ENCODE data around the gene TIMM17B. TPM values are rescaled to one million over a fixed set of nuclear protein-coding genes. Genes with fewer than 3 reads are reported as not detected.
A peak's percentile ranks its signal among the peaks of the same experiment; 100 is the strongest.

TIMM17B gene
- total RNA-seq (2014; rRNA removed; shearing (Covaris generic)), result 67.2 and 73.1 TPM in 2 replicates

DNA sequence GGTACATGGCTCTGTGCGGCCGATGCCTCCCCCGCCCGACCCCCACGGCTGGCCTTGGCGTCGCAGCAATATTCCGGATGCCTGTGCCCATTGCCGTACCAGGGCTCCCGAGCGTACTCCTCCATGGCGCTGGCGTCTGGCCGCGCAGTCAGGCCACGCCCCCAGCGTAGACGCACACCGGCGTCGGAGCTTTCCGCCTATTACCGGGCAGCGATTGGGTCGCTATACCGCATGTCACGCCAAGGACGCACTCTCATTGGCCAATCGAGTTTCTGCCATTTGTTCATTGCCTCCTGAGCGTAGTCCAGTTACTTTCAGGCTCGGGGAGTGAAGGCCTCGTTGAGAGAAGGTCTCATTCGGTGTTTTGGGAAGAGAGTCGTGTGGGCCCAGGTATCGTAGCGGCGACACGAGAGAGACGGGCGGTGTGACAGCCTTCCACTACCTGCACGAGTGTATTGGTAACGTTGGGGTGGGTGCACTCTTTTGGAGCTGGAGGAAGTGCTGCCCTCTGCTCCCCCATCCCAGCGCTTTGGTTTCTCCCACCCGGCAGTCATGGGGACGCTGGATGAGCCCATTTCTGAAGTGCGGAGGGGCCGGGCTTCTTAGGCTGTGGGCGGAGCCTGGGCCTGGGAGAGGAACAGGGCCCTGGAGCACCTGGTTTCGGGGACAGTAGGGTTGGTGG is at the start of gene TIMM17B, which contains the start of gene PQBP1:
TSS of gene TIMM17B (minus strand) at position 144 of the 682 bp plus-strand sequence. CDS start at position 125, 19 bp downstream.
TSS of gene PQBP1 (plus strand) at position 306 of the 682 bp plus-strand sequence. CDS start 580 bp downstream, outside the sequence.
- peak; percentile 93 for DNase-seq (ENCODE audit: low spot score)

DNA sequence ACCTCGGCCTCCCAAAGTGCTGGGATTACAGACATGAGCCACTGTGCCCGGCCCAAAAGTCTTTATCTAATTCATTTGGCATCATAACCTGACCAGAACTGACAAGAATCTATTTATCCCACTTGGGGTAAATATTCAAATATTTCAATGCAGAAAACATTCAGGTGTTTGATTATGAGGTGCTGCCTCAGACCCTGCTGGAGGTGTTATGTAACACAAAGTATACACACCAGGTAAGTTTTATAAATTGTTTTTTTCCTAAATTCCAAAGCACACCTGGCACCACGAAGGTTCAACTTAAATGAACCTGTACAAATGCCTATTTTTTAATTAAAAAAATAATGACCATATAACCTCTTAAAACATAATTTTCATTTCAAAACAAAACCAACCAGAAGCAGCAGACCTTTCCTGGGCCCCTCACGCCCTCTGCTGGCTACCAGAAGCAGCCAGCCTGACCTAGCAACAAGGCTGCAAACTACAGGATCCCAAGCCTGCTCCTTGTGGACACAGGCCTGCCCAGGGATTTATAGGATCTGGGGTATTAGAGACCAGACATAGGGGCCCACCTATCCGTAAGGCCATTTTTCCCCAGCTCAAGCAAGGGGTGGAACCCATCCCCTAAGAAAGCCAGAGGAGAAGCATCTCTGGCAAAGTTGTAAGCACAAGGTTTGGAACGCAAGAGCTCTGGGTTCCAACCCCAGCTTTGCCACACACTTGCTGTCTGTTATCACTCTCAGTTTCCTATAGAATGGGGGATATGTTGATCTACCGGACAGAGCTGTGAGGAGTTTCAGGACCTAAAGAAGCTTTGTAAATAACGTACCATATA is 48.2 kb upstream of the TIMM17B start:
- peak; percentile 25 for DNase-seq (ENCODE audit: low spot score)

DNA sequence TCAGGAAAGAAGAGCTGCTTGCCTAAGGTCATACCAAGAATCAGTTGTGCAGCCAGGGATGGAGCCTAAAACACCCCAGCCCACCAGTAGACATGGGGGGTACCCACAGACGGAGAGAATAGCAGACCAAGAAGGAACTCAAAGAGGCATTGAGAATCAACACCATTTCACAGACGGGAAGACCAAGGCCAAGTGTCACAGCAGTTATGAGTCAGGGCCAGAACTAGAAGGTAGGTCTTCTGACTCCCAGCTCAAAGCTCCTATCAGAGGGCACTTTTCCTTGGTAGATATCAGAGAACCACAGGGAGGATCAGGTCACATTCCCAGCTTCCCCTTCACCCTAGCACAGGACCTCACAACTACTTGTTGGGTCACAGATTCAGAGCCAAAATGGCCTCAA is 45.3 kb upstream of the TIMM17B start:
- no peak for DNase-seq (ENCODE audit: low spot score)

DNA sequence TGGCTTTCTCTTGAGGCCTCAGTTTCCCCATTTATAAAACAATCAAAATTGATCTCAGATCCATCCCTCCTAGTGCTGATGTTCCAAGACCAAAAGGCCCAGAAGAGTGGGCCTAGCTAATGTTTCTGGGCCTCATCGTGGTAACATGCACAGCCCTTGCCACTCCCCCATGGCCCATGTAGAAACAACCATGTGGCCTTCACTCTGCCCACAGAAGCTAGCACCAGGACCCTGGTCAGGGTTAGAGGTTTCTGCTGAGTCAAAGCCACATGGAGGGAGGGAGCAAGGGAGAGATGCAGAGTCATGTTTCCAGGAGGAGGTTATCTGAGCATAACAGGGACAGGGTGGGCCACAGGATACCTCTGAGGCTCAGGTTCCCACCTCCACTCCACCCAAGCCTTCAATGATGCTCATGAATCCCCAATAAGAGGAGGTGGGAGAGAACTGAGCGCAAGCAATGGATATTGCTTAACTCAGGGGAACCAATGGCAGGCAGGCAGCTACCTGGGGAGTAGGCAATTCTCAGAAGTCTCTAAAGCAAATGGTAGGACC is 42.9 kb upstream of the TIMM17B start:
- DNase-seq (ENCODE audit: low spot score), result no peak

DNA sequence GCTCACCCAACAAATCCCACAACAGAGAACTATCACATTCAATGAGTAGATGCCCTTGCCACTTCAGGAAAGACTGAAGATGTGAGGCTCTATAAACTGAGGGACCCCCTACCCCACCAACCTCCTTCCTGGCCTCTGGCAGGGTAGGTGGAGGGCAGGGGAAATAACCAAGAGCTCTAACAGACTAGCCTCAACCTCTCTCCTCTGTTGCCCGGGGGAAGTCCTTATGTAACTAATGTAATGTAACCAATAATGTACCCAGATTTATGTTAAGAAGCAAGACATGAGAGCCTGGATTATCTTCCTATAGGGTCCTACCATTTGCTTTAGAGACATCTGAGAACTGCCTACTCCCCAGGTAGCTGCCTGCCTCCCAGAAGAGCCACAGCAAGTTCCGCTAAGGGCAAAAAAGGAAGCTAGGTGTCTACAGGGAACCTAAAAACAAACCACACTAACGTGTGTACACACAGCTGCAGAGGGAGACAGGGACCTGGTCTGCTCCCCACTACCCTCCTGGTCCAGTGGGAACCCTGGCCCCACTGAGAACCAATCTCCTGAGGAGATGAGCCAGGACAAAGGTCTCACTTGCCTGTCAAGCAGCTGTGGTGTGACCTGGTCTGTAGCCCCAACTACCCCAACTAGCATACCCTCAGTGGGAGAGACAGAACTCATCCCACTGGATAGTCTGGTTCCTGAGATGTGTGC is 42.1 kb upstream of the TIMM17B start:
- no peak for DNase-seq (ENCODE audit: low spot score)

DNA sequence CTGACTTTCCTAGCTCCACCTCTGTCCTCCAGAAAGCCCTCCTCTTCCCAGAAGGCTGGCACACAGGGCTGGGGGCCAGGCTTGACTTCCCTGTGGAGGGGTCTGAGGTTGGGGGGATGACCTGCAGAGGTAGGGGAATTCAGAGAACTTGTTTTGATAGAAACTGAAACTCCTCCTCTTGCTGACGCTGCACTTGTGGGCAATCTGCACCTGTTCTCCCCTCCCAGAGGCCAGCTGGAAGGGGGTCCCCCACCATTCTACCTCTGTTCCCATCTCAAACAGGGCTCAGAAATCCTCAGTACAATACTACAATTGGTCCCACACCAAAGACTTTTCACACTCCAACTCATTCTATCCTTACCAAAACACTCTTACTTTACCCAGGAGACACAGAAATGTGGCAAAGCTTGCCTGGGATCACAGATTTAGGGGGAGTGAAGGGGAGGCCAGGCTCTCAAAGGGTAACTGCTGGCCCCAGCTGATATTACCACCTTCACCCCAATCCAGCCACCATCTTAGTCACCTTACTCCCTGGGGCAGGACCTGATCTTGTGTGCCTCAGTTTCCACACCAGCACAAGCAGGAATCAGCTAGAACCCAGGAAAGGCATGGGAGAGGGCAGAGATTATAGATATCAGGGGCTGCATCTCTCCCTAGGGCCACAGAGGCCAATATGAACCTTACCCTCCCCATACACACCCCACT is 41.3 kb upstream of the TIMM17B start:
- DNase-seq (ENCODE audit: low spot score), result no peak

DNA sequence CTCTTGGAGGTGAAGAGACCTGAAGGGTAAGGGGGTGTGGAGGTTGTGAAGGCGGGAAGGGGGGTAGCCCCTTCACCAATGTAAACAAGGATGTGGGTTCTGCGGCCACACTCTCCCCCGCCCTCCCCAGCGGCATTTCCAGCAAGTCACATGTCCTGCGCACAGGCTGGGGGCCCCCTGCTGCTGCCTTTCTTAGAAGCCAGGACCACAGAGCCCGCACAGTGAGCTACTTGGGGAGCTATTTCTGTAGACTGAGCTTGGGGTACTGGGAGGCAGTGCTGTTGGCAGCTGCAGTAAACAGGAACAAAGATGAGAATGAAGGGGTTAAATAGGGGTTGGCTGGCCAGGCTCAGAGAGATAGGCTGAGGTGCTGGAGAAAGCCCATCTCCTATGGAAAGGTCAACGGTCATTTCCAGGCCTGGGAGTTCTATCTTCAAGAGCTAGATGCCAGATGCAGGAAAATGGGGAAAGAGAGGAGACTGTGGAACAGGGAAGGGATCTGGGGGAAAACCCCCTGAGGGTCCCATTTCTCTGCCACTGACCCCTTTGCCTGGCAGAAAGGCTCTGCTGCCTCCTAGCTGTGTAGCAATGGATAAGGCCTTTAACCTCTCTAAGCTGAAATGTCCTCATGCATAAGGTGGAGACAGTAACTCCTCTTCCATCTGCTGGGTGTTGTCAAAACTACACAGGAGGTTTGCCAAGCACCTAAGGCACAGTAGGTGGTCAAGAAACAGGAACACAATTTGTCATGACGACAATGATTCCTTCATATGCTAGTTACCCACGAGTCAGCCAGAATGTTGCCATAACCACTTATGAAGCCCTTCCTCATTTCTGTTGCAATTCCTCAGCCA is 39.7 kb upstream of the TIMM17B start:
- peak; percentile 48 for DNase-seq (ENCODE audit: low spot score)

DNA sequence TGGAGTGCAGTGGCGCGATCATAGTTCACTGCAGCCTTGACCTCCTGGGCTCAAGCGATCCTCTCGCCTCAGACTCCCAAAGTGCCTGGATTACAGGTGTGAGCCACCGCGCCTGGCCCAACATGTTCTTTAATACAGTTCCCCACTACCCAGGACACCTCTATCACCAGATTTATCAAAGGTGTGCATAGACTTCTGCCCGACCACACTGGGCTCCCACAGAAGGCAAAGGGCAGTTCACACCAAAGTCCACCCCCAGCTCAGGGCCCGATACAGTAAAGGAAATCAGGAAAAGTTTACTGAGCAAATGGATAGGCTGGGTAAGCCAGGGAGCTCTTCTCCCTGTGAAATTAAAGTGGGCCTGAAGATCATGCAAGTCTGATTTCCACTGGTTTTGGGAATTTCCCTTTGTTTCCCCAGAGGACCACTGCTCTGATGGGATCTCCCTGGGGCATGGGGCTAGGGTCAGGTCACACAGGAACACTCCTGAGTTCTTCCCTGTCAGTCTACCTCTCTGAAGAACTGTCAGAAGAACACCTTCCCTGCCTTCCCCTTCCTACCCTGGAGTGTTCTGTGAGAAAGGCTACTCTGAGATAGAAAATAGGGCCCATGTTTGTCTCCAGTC is 39.0 kb upstream of the TIMM17B start:
- no peak for DNase-seq (ENCODE audit: low spot score)

DNA sequence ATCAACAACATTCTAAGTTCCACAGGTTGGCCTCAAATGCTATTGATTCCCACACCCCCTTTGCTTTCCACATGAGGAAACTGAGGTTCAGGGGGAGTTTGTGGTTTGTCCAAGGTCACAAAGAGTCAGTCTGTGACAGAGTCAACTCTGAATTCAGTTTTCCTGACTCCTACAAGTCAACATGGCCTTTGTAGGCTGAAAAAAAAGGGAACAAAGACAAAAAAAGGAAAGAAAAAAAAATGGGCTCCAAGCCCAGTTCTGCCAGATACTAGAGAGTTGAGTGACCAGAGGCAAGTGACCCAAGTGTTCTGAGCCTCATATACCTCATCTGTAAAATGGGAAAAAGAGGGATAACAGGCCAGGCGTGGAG is 37.7 kb upstream of the TIMM17B start:
- no peak for DNase-seq (ENCODE audit: low spot score)

DNA sequence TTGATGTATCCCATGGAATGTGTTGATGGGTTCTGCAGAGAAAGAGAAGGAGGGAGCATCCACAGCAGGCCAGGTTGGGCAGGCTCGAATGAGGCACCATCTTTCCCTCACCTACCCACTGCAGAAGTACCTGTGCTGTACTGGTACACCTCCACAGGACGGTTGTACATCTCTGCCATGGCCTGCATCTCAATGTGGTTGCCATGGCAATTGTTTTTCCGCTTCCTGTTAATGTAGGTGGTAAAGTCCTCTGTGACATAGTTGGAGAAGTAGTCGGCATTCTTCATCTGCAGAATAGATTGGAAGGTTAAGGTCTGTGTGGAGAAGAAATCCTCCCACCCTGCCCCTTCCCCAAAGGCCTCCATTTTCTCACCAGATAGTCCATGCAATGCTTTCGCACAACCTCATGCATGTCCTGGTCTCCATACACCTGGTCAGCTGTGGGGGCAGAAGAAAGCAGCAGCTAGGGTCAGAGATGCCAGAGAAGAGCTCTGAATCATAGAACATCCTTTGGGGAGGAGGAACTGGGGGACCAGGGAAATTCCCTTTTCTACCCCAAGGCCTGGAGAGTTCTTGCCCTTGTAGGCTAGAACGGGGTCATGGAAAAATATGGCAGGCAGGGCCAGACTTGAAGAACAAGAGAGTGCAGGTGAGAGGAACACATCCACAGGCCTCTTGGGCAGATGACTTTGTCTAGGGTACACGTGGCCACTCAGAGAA is 37.2 kb upstream of the TIMM17B start:
- DNase-seq (ENCODE audit: low spot score), result no peak

DNA sequence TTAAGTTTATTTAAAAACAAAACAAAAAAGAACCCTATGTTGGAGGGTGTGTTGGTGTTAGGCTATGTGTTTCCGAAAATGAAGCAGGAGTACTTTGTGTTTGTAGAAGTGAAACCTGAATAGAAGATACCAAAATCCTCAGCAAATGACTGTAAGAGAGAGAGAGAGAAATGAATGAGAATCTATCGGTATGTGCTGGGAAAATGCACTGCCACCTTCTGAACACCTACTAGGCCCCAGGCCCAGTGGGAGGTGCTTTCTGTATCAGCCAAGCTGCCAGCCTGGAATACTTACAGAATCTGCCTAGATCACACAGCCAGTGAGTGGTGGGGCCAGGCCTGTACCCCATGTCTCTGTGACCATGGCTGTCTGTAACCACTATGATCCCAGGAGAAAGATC is 36.2 kb upstream of the TIMM17B start:
- DNase-seq (ENCODE audit: low spot score), result no peak

DNA sequence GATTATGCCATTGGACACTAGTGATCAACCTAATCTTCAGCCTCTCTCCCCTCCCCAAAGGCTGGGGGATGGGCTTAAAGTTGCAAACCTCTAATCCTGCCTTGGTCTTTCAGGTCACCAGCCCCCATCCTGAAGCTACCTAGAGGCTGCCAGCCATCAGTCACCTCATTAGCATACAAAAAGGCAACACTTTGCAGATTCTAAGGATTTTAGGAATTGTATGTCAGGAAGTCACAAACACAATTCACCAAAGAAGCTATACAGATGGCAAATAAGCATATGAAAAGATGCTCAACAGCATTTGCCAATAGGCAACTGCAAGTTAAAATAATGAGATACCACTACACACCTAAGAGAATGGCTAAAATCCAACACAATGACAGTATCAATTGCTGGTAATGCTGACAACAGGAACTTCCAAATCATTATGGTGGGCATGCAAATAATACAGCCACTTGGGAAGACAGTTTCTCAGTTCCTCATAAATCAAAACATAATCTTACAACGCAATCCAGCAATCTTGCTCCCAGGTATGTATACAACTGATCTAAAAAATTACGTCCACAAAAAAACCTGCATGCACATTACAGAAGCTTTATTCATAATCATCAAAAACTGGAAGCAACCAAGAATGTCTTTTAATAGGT is 30.3 kb upstream of the TIMM17B start:
- DNase-seq (ENCODE audit: low spot score), result no peak

DNA sequence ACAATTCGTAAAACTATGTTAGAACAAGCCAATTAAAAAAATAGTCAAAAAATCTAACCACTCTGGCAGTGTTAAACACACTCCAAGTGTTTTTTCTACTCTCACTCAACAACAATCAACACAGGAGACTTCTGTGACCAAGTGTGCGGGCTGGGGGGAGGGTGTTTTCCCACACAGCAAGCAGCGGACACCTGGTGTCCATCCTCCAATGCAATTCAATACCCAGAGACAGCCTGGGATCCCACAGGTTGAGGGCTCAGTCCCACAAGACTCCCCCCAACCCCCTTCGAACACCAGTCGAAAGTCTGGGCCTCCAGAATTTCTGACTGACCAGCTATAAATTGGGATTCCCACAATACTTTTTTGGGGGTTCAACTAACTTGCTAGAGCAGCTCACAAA is 29.6 kb upstream of the TIMM17B start:
- DNase-seq (ENCODE audit: low spot score), result no peak

DNA sequence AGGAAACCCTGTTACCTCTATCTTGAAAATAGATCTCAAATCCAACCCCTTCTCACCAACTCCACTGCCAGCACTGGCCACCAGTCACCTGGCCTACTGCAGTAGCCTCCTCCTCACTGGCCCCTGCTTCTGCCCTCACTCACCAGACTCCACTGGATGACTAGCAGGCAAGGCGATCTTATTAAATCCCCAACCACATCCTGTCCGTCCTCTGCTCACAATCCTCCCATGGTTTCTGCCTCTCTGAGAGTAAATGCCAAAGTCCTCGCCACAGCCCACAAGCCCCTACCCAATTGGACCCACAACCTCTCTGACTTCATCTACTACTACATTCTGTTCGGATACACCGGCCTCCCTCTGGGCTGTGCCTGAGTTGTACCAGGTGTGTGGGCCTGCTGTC is 26.7 kb upstream of the TIMM17B start:
- no peak for DNase-seq (ENCODE audit: low spot score)

DNA sequence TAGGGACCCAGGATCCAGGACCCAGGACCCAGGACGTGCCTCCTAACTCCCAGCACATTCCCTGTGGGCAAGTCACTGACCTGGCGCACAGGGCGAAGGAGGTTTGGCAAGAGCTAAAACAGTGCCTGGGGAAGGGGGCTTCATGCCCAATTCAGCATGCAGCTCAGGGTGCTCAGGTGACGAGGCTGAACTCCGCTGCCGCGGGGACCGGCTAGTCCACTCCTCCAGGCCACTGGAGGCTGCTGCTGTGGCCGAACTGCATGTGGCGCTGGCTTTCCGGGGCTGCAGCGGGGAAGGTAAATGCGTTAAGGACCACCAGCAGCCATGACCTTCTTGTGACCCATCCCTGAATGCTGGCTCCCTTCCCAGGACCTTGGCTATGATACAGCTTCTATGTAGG is 26.2 kb upstream of the TIMM17B start:
- DNase-seq (ENCODE audit: low spot score), result no peak

DNA sequence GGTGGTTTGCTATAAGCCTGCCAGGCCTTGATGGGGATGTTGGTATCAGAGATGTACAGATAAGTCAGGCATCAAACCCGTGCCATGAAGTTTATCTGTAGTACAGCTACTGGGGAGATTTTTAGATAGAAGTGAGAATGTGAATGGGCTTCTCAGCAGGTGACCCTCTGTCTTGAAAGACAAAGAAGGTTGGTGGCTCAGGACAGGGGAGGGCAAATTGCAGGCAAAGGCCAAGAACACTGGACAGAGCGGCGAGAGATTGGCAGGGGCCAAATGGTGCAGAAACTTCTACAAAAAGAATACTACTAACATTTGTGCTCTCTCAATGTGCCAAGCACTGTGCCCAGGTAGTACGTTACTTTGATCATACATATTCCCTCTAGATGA is 23.1 kb upstream of the TIMM17B start:
- DNase-seq (ENCODE audit: low spot score), result no peak

DNA sequence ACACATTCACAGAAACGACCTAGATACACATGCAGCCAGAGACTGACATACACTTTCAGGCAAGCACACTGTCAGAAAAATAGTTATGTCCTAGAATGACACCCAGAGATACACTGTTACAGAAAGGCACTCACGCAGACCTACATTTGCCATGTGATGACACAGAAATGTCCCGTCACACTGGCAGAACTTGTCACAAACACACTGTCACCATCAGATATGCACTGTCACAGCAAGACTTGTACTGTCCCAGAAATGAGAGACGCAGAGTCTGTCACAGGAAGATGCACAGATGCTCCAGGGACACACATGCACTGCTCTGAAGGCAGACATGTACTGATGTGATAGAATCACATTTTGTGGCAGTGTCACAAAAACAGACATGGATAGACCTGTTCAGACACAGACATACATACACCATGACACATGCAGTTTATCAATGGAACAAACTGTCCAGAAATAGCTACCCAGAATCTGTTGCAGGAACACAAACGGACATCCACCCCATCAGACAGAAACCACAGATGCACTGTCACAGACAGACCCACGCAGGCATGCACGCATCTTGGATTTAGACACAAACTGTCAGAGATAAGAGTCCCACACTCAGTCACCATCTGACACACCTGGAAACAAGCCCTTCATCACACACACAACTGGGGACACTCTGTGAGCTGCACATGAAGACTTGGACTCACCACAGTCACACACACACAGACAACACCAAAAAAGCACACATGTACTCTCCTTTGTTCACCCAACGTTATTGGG is 22.6 kb upstream of the TIMM17B start:
- DNase-seq (ENCODE audit: low spot score), result no peak

DNA sequence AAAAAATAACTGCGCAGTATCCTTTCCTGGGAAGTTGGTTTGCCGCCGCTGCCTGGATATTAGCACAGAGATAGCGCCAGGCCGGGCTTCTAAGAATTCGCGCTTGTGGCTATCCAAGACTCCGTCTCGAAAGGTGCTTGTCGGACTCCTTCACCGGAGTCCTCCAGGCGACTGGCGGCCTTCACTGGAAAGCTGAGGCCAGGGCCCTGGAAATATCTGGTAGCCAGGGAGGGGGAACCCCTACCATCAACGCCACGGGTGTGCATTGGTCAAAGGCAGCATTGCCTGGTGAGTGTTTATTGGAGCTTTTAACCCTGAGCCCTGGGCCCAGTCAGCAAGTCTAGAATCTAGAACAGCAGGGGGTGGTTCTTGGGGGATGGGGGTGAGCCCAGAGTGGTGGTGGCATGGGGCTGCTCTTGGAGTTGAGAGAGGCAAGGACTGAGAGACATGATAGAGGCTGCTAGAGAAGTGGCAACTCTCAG is 21.8 kb upstream of the TIMM17B start:
- DNase-seq (ENCODE audit: low spot score), result no peak
